K562 (cell line): ENCODE results near the gene IMMP2L. TPM values are rescaled to one million over a fixed set of nuclear protein-coding genes. Genes with fewer than 3 reads are reported as not detected.

Experiments
- BDP1 ChIP-seq: IDR thresholded peaks from 3 replicates; pipeline ENCODE4 v1.6.1; 2011; ENCODE audit not compliant: insufficient read length, insufficient read depth
- CBFA2T2 ChIP-seq: fragments of 450-650 bp; conservative IDR thresholded peaks from 2 replicates; pipeline ENCODE4 v1.6.1; 2017; ENCODE audit warnings: mild to moderate bottlenecking
- FOXA3 ChIP-seq, 2 experiments: fragments of 450-650 bp in 1 of 2; sonication (generic) in 1 of 2; formaldehyde crosslinking; IDR thresholded peaks in 1 of 2; conservative IDR thresholded peaks in 1 of 2; 2 replicates each; pipeline versions ENCODE4 v1.4.0 to v1.8.0; 2020 to 2022; ENCODE audit warnings: mild to moderate bottlenecking in 2 of 2, missing genetic modification reagents in 1 of 2
- HMG20A ChIP-seq: fragments of 450-650 bp; formaldehyde crosslinking; conservative IDR thresholded peaks from 2 replicates; pipeline ENCODE4 v1.4.0; 2020; ENCODE audit warnings: mild to moderate bottlenecking, mixed read lengths
- NONO ChIP-seq, 2 experiments: fragments of 200-400 bp in 1 of 2; fragments of 450-650 bp in 1 of 2; formaldehyde crosslinking in 1 of 2; IDR thresholded peaks; 2 replicates each; pipeline ENCODE4 v1.6.1; 2017; ENCODE audit warnings: low read depth in 2 of 2, mild to moderate bottlenecking in 2 of 2, moderate library complexity in 2 of 2, low read length in 1 of 2
- PCBP1 ChIP-seq: fragments of 200-400 bp; formaldehyde crosslinking; IDR thresholded peaks from 2 replicates; pipeline ENCODE4 v1.6.1; 2018; ENCODE audit warnings: mild to moderate bottlenecking, low read depth, low read length; ENCODE audit not compliant: poor library complexity, severe bottlenecking
- PHB ChIP-seq: fragments of 250-450 bp; sonication (Bioruptor Pico); IDR thresholded peaks from 2 replicates; pipeline ENCODE4 v1.5.0; 2021
- POLR2B ChIP-seq: fragments of 450-650 bp; IDR thresholded peaks from 2 replicates; pipeline ENCODE4 v1.6.1; 2018; ENCODE audit warnings: low read depth; ENCODE audit not compliant: partially characterized antibody
- POLR2G ChIP-seq: fragments of 200-400 bp; formaldehyde crosslinking; IDR thresholded peaks from 2 replicates; pipeline ENCODE4 v1.6.1; 2017; ENCODE audit warnings: low read depth, mild to moderate bottlenecking, antibody characterized with exemption, low read length, moderate library complexity
- RBFOX2 ChIP-seq: fragments of 200-400 bp; formaldehyde crosslinking; IDR thresholded peaks from 2 replicates; pipeline ENCODE4 v1.6.1; 2017; ENCODE audit warnings: low read depth, mild to moderate bottlenecking, low read length, moderate library complexity
- SMARCB1 ChIP-seq: IDR thresholded peaks from 2 replicates; pipeline ENCODE4 v1.6.1; 2011; ENCODE audit warnings: improper control_type of control experiment, low read depth; ENCODE audit not compliant: insufficient read length
- SMARCC2 ChIP-seq: fragments of 450-650 bp; IDR thresholded peaks from 2 replicates; pipeline ENCODE4 v1.6.1; 2017; ENCODE audit warnings: antibody characterized with exemption, moderate library complexity, mild to moderate bottlenecking, low read depth
- SRSF7 ChIP-seq: fragments of 200-400 bp; formaldehyde crosslinking; optimal IDR thresholded peaks from 2 replicates; pipeline ENCODE3; 2017; ENCODE audit warnings: mild to moderate bottlenecking, low read depth, low read length
- TAF1 ChIP-seq: IDR thresholded peaks from 2 replicates; pipeline ENCODE4 v1.6.1; 2011; ENCODE audit warnings: mild to moderate bottlenecking, low read length, moderate library complexity; ENCODE audit not compliant: insufficient read depth, control insufficient read depth, severe bottlenecking; ENCODE audit errors: extremely low read depth
- ZNF212 ChIP-seq: fragments of 450-650 bp; formaldehyde crosslinking; IDR thresholded peaks from 2 replicates; pipeline ENCODE4 v1.4.0; 2020; ENCODE audit warnings: mild to moderate bottlenecking
- ZNF263 ChIP-seq: sonication (generic); formaldehyde crosslinking; IDR thresholded peaks from 2 replicates; pipeline ENCODE4 v1.8.0; 2022; ENCODE audit warnings: mild to moderate bottlenecking, missing genetic modification reagents, borderline replicate concordance
- ZZZ3 ChIP-seq: fragments of 450-650 bp; IDR thresholded peaks from 2 replicates; pipeline ENCODE4 v1.6.1; 2016; ENCODE audit warnings: antibody characterized with exemption, mild to moderate bottlenecking, moderate library complexity
- polyA plus RNA-seq, 8 experiments: library from polyadenylated mRNA; depleted of rRNA in 4 of 8; stranded (reverse) in 5 of 8; unstranded in 3 of 8; fragments of >200 nt; fragmentation: Nextera tagmentation in 2 of 8; fragmentation: Illumina TruSeq in 1 of 8; extraction: Ambion mirVana in 2 of 8; extraction: Trizol in 1 of 8; gene quantifications; 2 replicates each; pipeline versions ENCODE4 v1.2.1 to v1.2.3, GENCODE V29; 2011 to 2014; ENCODE audit warnings: inconsistent platforms in 1 of 8, missing spikeins in 1 of 8
- total RNA-seq, 7 experiments: library from RNA; depleted of rRNA in 6 of 7; stranded (reverse); fragments of >200 nt in 6 of 7; fragmentation: Illumina TruSeq in 2 of 7; extraction: Trizol in 2 of 7; gene quantifications; 2 replicates each; pipeline versions ENCODE4 v1.2.1 to v1.2.3, GENCODE V29; 2011 to 2021; ENCODE audit warnings: low replicate concordance in 1 of 7
- TF ChIP-seq, protein P1 (sequence below): conservative IDR thresholded peaks from 2 replicates; pipeline ENCODE4 v1.6.1; 2011; ENCODE audit warnings: low read depth, mild to moderate bottlenecking, low read length; ENCODE audit not compliant: control insufficient read depth
- TF ChIP-seq, protein P2 (sequence below): fragments of 250-450 bp; sonication (Bioruptor Pico); IDR thresholded peaks from 2 replicates; pipeline ENCODE4 v1.4.0; 2020; ENCODE audit warnings: mild to moderate bottlenecking
- TF ChIP-seq, protein P3 (sequence below), 2 experiments: IDR thresholded peaks; 2 replicates each; pipeline ENCODE4 v1.6.1; 2012; ENCODE audit warnings: improper control_type of control experiment in 2 of 2, low read depth in 2 of 2, low read length in 2 of 2, borderline replicate concordance in 1 of 2
- TF ChIP-seq, protein P4 (sequence below): sonication (generic); formaldehyde crosslinking; IDR thresholded peaks from 2 replicates; pipeline ENCODE4 v1.4.0; 2020; ENCODE audit warnings: mild to moderate bottlenecking, missing genetic modification reagents

Gene IMMP2L
- total and polyA plus RNA-seq, 9 of the 15 experiments (the other 6 are each of a cell fraction or from before 2014, with no cell fraction given), result 29.7 to 116 (median 53.0) TPM

DNA sequence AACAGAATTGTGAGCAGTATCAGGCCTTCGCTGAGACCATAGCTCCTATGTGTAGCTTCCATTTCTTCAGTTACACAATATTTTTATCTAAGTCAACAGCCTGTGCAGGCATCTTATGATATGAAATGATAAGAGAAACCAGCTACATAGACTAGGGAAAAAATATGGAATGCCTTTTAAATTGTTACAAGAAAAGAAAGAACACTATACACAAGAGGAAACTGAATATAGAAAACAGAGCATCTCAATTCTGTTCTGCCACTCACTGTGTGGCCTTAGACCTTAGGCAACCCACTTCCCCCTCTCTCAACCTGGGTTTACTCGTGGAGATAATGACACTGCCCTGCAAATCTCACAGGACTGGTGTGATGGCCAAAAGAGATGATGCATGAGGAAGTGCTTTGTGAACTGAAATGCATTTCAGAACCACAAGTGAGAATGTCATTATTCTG lies 338.5 kb downstream of the IMMP2L start (continued):
- no peak for TF ChIP-seq SRSF7
- peak; percentile 80 for TF ChIP-seq CBFA2T2
- no peak for TF ChIP-seq ZNF212 (CRISPR knock-in tag)
- no peak for TF ChIP-seq SMARCB1
- no peak for TF ChIP-seq ZNF263 (CRISPR knock-in tag)
- TF ChIP-seq, protein P1, sequence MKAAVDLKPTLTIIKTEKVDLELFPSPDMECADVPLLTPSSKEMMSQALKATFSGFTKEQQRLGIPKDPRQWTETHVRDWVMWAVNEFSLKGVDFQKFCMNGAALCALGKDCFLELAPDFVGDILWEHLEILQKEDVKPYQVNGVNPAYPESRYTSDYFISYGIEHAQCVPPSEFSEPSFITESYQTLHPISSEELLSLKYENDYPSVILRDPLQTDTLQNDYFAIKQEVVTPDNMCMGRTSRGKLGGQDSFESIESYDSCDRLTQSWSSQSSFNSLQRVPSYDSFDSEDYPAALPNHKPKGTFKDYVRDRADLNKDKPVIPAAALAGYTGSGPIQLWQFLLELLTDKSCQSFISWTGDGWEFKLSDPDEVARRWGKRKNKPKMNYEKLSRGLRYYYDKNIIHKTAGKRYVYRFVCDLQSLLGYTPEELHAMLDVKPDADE, result no peak
- peak; percentile 76 for TF ChIP-seq SMARCC2
- no peak for TF ChIP-seq POLR2B
- TF ChIP-seq PCBP1, result no peak
- no peak for TF ChIP-seq PHB (CRISPR knock-in tag)
- TF ChIP-seq POLR2G, result no peak
- TF ChIP-seq, protein P2, sequence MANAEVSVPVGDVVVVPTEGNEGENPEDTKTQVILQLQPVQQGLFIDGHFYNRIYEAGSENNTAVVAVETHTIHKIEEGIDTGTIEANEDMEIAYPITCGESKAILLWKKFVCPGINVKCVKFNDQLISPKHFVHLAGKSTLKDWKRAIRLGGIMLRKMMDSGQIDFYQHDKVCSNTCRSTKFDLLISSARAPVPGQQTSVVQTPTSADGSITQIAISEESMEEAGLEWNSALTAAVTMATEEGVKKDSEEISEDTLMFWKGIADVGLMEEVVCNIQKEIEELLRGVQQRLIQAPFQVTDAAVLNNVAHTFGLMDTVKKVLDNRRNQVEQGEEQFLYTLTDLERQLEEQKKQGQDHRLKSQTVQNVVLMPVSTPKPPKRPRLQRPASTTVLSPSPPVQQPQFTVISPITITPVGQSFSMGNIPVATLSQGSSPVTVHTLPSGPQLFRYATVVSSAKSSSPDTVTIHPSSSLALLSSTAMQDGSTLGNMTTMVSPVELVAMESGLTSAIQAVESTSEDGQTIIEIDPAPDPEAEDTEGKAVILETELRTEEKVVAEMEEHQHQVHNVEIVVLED (CRISPR knock-in tag), result no peak
- TF ChIP-seq TAF1, result no peak
- peak in 1 of 2 experiments; percentile 75; a peak in 2 of 4 replicates for TF ChIP-seq FOXA3 (CRISPR knock-in tag; conservative IDR thresholded peaks at IDR 0.05 in 1 of 2, IDR thresholded peaks at IDR 0.05 in 1 of 2)
- no peak for TF ChIP-seq HMG20A (CRISPR knock-in tag)
- TF ChIP-seq, protein P3, sequence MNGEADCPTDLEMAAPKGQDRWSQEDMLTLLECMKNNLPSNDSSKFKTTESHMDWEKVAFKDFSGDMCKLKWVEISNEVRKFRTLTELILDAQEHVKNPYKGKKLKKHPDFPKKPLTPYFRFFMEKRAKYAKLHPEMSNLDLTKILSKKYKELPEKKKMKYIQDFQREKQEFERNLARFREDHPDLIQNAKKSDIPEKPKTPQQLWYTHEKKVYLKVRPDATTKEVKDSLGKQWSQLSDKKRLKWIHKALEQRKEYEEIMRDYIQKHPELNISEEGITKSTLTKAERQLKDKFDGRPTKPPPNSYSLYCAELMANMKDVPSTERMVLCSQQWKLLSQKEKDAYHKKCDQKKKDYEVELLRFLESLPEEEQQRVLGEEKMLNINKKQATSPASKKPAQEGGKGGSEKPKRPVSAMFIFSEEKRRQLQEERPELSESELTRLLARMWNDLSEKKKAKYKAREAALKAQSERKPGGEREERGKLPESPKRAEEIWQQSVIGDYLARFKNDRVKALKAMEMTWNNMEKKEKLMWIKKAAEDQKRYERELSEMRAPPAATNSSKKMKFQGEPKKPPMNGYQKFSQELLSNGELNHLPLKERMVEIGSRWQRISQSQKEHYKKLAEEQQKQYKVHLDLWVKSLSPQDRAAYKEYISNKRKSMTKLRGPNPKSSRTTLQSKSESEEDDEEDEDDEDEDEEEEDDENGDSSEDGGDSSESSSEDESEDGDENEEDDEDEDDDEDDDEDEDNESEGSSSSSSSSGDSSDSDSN (IDR thresholded peaks at IDR 0.05; ENCODE audit: borderline replicate concordance in 1 of 2, low read depth in 2 of 2, low read length in 2 of 2), result no peak
- TF ChIP-seq RBFOX2, result no peak
- TF ChIP-seq BDP1, result no peak
- TF ChIP-seq, protein P4, sequence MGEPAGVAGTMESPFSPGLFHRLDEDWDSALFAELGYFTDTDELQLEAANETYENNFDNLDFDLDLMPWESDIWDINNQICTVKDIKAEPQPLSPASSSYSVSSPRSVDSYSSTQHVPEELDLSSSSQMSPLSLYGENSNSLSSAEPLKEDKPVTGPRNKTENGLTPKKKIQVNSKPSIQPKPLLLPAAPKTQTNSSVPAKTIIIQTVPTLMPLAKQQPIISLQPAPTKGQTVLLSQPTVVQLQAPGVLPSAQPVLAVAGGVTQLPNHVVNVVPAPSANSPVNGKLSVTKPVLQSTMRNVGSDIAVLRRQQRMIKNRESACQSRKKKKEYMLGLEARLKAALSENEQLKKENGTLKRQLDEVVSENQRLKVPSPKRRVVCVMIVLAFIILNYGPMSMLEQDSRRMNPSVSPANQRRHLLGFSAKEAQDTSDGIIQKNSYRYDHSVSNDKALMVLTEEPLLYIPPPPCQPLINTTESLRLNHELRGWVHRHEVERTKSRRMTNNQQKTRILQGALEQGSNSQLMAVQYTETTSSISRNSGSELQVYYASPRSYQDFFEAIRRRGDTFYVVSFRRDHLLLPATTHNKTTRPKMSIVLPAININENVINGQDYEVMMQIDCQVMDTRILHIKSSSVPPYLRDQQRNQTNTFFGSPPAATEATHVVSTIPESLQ, result peak; percentile 58; the same call in 1 of the 2 replicates
- TF ChIP-seq ZZZ3, result no peak
- TF ChIP-seq NONO (IDR thresholded peaks at IDR 0.05; ENCODE audit: low read depth in 2 of 2, low read length in 1 of 2), result 0 out of 4 replicates have a peak, but pooled peaks of 1 of the 2 experiments have one; percentile 24
